ENCODE data around the gene PLEKHG2.
A peak's percentile ranks its signal among the peaks of the same experiment; 100 is the strongest.

The PLEKHG2 gene

DNA sequence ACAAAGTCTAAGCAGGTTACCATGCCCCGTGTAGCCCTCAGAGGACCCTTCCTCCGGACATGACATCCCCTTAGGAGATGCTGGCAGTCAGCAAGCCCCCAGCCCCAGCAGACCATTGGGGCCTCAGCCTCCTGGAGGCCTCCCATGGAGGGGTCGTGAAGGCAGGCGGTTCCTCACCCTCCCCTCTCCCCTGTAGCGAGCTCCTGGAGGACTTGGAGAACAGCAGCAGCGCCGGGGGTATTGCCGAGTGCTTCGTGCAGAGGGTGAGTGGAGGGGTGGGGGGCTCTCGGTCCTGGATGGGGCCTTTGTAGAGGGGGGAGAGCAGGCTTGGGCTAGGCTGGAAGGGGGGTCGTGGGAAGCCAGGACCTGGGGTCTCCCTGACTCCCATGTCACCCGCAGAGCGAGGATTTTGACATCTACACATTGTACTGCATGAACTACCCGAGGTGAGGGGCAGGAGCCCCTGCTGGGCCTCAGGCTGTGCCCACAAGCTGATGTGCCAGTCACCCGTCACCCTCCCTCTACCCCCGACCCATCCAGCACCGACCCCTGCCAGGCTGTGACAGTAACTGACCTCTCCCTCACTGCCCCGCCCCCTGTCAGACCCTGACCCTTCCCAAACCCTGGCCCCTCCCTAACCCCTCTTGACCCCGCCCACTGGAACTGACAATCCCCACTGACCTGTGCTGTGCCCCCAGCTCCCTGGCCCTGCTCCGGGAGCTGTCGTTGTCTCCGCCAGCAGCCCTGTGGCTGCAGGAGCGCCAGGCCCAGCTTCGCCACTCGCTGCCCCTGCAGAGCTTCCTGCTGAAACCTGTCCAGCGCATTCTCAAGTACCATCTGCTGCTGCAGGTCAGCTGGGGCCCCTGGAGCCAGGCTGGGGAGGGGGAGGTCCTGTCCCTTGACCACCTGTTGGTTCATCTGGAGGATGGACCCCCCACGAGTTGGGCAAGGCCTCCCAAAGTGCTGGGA, 4.0 kb downstream of the PLEKHG2 start:
- Histone ChIP-seq H3K4me3 (ENCODE audit: low read depth, low read length) (no peak overlapping the region), H3K27me3 (ENCODE audit: insufficient read depth, low read depth, severe bottlenecking) (no peaks in the 10 kb centered on the region), H3K9me3 (ENCODE audit: severe bottlenecking) (no peaks in the 10 kb centered on the region), H3K36me3 (peaks cover 59% of the 10 kb centered on the region), H3K27ac (peak overlapping the region; percentile 41)
- peak; percentile 77 for DNase-seq
- TF ChIP-seq, protein P1, sequence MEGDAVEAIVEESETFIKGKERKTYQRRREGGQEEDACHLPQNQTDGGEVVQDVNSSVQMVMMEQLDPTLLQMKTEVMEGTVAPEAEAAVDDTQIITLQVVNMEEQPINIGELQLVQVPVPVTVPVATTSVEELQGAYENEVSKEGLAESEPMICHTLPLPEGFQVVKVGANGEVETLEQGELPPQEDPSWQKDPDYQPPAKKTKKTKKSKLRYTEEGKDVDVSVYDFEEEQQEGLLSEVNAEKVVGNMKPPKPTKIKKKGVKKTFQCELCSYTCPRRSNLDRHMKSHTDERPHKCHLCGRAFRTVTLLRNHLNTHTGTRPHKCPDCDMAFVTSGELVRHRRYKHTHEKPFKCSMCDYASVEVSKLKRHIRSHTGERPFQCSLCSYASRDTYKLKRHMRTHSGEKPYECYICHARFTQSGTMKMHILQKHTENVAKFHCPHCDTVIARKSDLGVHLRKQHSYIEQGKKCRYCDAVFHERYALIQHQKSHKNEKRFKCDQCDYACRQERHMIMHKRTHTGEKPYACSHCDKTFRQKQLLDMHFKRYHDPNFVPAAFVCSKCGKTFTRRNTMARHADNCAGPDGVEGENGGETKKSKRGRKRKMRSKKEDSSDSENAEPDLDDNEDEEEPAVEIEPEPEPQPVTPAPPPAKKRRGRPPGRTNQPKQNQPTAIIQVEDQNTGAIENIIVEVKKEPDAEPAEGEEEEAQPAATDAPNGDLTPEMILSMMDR (IDR thresholded peaks at IDR 0.05; ENCODE audit: low read depth, low read length) = no peak

DNA sequence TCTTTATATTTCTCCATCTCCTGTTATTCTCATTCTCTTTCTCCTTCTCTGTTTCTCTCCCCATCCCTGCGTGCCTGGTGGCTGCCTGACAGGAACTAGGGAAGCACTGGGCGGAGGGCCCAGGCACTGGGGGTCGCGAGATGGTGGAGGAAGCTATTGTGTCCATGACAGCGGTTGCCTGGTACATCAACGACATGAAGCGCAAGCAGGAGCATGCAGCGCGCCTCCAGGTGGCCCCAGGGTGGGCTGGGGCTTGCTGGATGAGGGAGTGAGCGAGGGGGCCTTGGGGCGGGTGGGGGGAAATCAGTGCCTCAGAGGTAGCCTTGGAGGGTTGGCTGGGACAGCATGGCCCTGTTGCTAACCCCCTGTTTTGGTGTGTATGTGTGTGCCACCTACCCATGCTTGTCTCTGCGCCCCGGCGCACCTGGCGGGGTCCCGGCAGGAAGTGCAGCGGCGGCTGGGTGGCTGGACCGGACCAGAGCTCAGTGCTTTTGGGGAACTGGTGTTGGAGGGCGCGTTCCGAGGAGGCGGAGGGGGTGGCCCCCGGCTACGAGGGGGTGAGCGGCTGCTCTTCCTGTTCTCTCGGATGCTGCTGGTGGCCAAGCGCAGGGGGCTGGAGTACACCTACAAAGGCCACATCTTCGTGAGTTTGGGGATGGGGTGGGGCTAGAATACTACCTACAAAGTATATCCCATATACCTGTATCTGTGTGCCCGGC, 5.2 kb downstream of the PLEKHG2 start:
- no peak overlapping the region for H3K27ac ChIP-seq
- no peaks in the 10 kb centered on the region for H3K9me3 ChIP-seq (ENCODE audit: severe bottlenecking)
- no peak overlapping the region for H3K4me3 ChIP-seq (ENCODE audit: low read depth, low read length)
- TF ChIP-seq, protein P1 (IDR thresholded peaks at IDR 0.05; ENCODE audit: low read depth, low read length) = no peak
- DNase-seq = no peak
- peaks cover 69% of the 10 kb centered on the region for H3K36me3 ChIP-seq
- H3K27me3 ChIP-seq (ENCODE audit: insufficient read depth, low read depth, severe bottlenecking) = no peaks in the 10 kb centered on the region

DNA sequence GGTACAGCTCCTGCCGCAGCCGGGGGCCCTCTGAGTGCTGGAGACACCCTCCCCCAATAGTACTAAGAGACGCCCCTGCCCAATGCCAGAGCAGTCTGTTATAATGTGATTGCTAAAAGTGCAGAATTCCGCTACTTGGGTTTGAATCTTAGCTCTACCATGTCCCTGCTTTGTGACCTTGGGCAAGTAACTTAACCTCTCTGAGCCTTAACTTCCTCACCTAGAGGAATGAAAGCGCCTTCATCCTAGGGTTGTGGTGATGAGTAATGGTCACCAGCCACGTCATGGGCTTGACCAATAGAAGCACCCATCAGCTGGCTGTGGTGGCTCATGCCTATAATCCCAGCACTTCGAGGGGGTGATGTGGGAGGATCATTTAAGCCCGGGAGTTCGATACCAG, 6.5 kb downstream of the PLEKHG2 start:
- Histone ChIP-seq H3K27ac (no peak overlapping the region), H3K4me3 (ENCODE audit: low read depth, low read length) (no peak overlapping the region), H3K36me3 (peaks cover 80% of the 10 kb centered on the region), H3K9me3 (ENCODE audit: severe bottlenecking) (no peaks in the 10 kb centered on the region), H3K27me3 (ENCODE audit: insufficient read depth, low read depth, severe bottlenecking) (no peaks in the 10 kb centered on the region)
- TF ChIP-seq, protein P1 (IDR thresholded peaks at IDR 0.05; ENCODE audit: low read depth, low read length) = no peak
- no peak for DNase-seq

DNA sequence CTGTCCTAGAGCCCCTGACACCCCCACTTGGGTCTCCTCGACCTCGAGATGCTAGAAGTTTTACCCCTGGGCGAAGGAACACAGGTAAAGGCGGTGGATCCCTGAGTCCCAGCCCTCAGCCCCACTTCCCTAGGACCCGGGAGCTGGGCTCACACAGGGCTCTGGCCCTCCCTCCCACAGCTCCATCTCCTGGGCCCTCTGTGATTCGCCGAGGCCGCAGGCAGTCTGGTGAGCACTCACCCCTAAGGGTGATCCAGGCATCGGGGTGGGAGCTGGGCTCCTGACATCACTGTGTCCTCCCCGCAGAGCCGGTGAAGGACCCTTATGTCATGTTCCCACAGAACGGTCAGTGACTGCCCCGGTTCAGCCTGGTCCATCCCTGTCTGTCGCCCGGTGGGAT, 8.3 kb downstream of the PLEKHG2 start:
- Histone ChIP-seq H3K27me3 (ENCODE audit: insufficient read depth, low read depth, severe bottlenecking) (no peaks in the 10 kb centered on the region), H3K9me3 (ENCODE audit: severe bottlenecking) (no peaks in the 10 kb centered on the region), H3K4me3 (ENCODE audit: low read depth, low read length) (no peak overlapping the region), H3K36me3 (peaks cover 80% of the 10 kb centered on the region), H3K27ac (no peak overlapping the region)
- TF ChIP-seq, protein P1 (IDR thresholded peaks at IDR 0.05; ENCODE audit: low read depth, low read length) = no peak
- DNase-seq = no peak

DNA sequence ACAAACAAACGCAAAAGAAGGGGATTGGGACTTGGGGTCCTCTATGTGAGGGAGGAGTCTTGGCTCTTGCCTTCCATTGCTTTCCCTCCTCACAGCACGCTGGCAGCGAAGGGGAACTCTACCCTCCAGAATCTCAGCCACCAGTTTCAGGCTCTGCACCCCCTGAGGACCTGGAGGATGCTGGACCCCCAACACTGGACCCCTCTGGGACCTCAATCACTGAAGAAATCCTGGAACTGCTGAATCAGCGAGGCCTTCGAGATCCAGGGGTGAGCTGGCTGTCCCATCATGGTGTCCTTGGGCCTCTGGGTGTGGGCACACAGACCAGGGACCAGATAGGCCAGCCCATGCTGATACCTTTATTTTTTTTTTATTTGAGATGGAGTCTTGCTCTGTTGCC, 9.6 kb downstream of the PLEKHG2 start:
- Histone ChIP-seq H3K4me3 (ENCODE audit: low read depth, low read length) (no peak overlapping the region), H3K27ac (no peak overlapping the region), H3K27me3 (ENCODE audit: insufficient read depth, low read depth, severe bottlenecking) (no peaks in the 10 kb centered on the region), H3K36me3 (peaks cover 70% of the 10 kb centered on the region), H3K9me3 (ENCODE audit: severe bottlenecking) (no peaks in the 10 kb centered on the region)
- TF ChIP-seq, protein P1 (IDR thresholded peaks at IDR 0.05; ENCODE audit: low read depth, low read length) = no peak
- DNase-seq = no peak
